ENCODE measurements around the gene PCDHB2. TPM values are rescaled to one million over a fixed set of nuclear protein-coding genes. Genes with fewer than 3 reads are reported as not detected.
"Not testable (repeated sequence)": the region's sequence is repeated elsewhere in the genome, so short reads cannot be mapped to it uniquely, and the experiment has no call there.

The PCDHB2 gene
- polyA plus RNA-seq, 1 donor: 2.2 TPM

DNA sequence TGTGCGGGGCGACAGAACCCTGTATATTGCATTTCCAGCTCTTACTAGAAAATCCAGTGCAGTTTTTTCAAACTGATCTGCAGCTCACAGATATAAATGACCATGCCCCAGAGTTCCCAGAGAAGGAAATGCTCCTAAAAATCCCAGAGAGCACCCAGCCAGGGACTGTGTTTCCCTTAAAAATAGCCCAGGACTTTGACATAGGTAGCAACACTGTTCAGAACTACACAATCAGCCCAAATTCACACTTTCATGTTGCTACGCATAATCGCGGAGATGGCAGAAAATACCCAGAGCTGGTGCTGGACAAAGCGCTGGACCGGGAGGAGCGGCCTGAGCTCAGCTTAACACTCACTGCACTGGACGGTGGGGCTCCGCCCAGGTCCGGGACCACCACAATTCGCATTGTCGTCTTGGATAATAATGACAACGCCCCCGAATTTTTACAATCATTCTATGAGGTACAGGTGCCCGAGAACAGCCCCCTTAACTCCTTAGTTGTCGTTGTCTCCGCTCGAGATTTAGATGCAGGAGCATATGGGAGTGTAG is 41.4 kb downstream of the PCDHB2 start:
- DNase-seq (ENCODE audit: low read depth): no peak

DNA sequence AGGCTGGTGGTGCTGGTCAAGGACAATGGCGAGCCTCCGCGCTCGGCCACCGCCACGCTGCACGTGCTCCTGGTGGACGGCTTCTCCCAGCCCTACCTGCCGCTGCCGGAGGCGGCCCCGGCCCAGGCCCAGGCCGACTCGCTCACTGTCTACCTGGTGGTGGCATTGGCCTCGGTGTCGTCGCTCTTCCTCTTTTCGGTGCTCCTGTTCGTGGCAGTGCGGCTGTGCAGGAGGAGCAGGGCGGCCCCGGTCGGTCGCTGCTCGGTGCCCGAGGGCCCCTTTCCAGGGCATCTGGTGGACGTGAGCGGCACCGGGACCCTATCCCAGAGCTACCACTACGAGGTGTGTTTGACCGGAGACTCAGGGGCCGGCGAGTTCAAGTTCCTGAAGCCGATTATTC is 42.9 kb downstream of the PCDHB2 start:
- not testable (repeated sequence) for DNase-seq (ENCODE audit: low read depth)

Other genes with a start within 250 kb of the PCDHB2 start
- gene PCDHA9, start 246.2 kb upstream of the PCDHB2 start, polyA plus RNA-seq (ENCODE audit: insufficient read length): not detected
- 0.05 TPM for gene PCDHA10, start 238.7 kb upstream of the PCDHB2 start, polyA plus RNA-seq (ENCODE audit: insufficient read length)
- not detected for gene PCDHA11, start 225.7 kb upstream of the PCDHB2 start, polyA plus RNA-seq (ENCODE audit: insufficient read length)
- gene PCDHA12, start 219.3 kb upstream of the PCDHB2 start, polyA plus RNA-seq (ENCODE audit: insufficient read length): not detected
- gene PCDHA13, start 212.5 kb upstream of the PCDHB2 start, polyA plus RNA-seq (ENCODE audit: insufficient read length): 0.08 TPM
- 0.04 TPM for gene PCDHAC1, start 168.3 kb upstream of the PCDHB2 start, polyA plus RNA-seq (ENCODE audit: insufficient read length)
- gene PCDHAC2, start 128.1 kb upstream of the PCDHB2 start, polyA plus RNA-seq (ENCODE audit: insufficient read length): 0.67 TPM
- 0.11 TPM for gene PCDHB1, start 43.2 kb upstream of the PCDHB2 start, polyA plus RNA-seq (ENCODE audit: insufficient read length)
- 1.6 TPM for gene PCDHB3, start 5.9 kb downstream of the PCDHB2 start, polyA plus RNA-seq (ENCODE audit: insufficient read length)
- gene PCDHB4, start 27.2 kb downstream of the PCDHB2 start, polyA plus RNA-seq (ENCODE audit: insufficient read length): 3.1 TPM
- 3.8 TPM for gene PCDHB5, start 40.6 kb downstream of the PCDHB2 start, polyA plus RNA-seq (ENCODE audit: insufficient read length)
- gene PCDHB6, start 55.4 kb downstream of the PCDHB2 start, polyA plus RNA-seq (ENCODE audit: insufficient read length): 1.4 TPM
- 1.9 TPM for gene PCDHB7, start 78.0 kb downstream of the PCDHB2 start, polyA plus RNA-seq (ENCODE audit: insufficient read length)
- 1.8 TPM for gene PCDHB8, start 83.2 kb downstream of the PCDHB2 start, polyA plus RNA-seq (ENCODE audit: insufficient read length)
- gene PCDHB16, start 87.8 kb downstream of the PCDHB2 start, polyA plus RNA-seq (ENCODE audit: insufficient read length): 2.5 TPM
- 2.9 TPM for gene PCDHB9, start 92.5 kb downstream of the PCDHB2 start, polyA plus RNA-seq (ENCODE audit: insufficient read length)
- 3.6 TPM for gene PCDHB10, start 97.7 kb downstream of the PCDHB2 start, polyA plus RNA-seq (ENCODE audit: insufficient read length)
- gene PCDHB11, start 105.0 kb downstream of the PCDHB2 start, polyA plus RNA-seq (ENCODE audit: insufficient read length): 2.2 TPM
- gene PCDHB12, start 114.1 kb downstream of the PCDHB2 start, polyA plus RNA-seq (ENCODE audit: insufficient read length): 2.5 TPM
- gene PCDHB13, start 119.3 kb downstream of the PCDHB2 start, polyA plus RNA-seq (ENCODE audit: insufficient read length): 2.4 TPM
- 6.3 TPM for gene PCDHB14, start 128.7 kb downstream of the PCDHB2 start, polyA plus RNA-seq (ENCODE audit: insufficient read length)
- 7.0 TPM for gene PCDHB15, start 150.8 kb downstream of the PCDHB2 start, polyA plus RNA-seq (ENCODE audit: insufficient read length)
- gene SLC25A2, start 209.4 kb downstream of the PCDHB2 start, polyA plus RNA-seq (ENCODE audit: insufficient read length): 0.10 TPM
- 76.1 TPM for gene TAF7, start 226.2 kb downstream of the PCDHB2 start, polyA plus RNA-seq (ENCODE audit: insufficient read length)
- 0.58 TPM for gene PCDHGA1, start 235.9 kb downstream of the PCDHB2 start, polyA plus RNA-seq (ENCODE audit: insufficient read length)
- gene PCDHGA2, start 244.1 kb downstream of the PCDHB2 start, polyA plus RNA-seq (ENCODE audit: insufficient read length): 2.1 TPM
- gene PCDHGA3, start 249.2 kb downstream of the PCDHB2 start, polyA plus RNA-seq (ENCODE audit: insufficient read length): 1.1 TPM